HCT116 (cell line): ENCODE data around the gene THADA. TPM values are rescaled to one million over a fixed set of nuclear protein-coding genes. Genes with fewer than 3 reads are reported as not detected.

Source experiments
- ATAC-seq: fragments of 200-7000 bp; cut with Tn5 transposase; 2 replicates; pipeline ENCODE4 v1.9.1; 2020; ENCODE audit warnings: mild to moderate bottlenecking, moderate library complexity
- BruUV-seq: library from RNA; stranded (reverse); fragments of 400-500 nt; replicated peaks from 2 replicates; lab custom pipeline; 2021; lab: Mats Ljungman, UMichigan
- CTCF ChIA-PET: fragments of 300-600 bp; sonication (Branson Sonifier 250); formaldehyde crosslinking; loops from one replicate; lab custom pipeline; 2021; ENCODE audit warnings: antibody characterized with exemption; lab: Charles Lee
- POLR2A ChIA-PET: fragments of 300-600, 350-600 bp; sonication (Branson Sonifier 250); formaldehyde crosslinking; loops from one replicate; lab custom pipeline; 2021; ENCODE audit warnings: antibody characterized with exemption; lab: Charles Lee
- RAD21 ChIA-PET, 2 experiments: fragments of 300-600 bp; sonication (Branson Sonifier 250); formaldehyde crosslinking; loops; one replicate each; lab custom pipeline; 2023; ENCODE audit warnings: low total read pairs in 2 of 2; ENCODE audit not compliant: uncharacterized antibody in 2 of 2, unreplicated experiment in 2 of 2, low non-redundant PET in 1 of 2; lab: Charles Lee
- DNase-seq: peaks from one replicate; pipeline ENCODE4 v3.0.0-alpha.2; 2010; ENCODE audit warnings: low read depth, low spot score
- H2AFZ ChIP-seq: fragments of 200-600 bp; shearing (Covaris generic), sonication (generic); 2 replicates; pipeline ENCODE4 v1.6.1; 2017; ENCODE audit warnings: low read depth, mixed run types, mixed read lengths, antibody characterized with exemption, low read length; ENCODE audit not compliant: poor library complexity, severe bottlenecking
- H3K27ac ChIP-seq: 2 replicates; pipeline ENCODE4 v1.5.1; 2012; ENCODE audit warnings: low read depth, low read length
- H3K27me3 ChIP-seq: fragments of 200-600 bp; sonication (generic); 2 replicates; pipeline ENCODE4 v1.6.1; 2016; ENCODE audit warnings: mixed run types, low read length, mixed read lengths; ENCODE audit not compliant: insufficient read depth
- H3K36me3 ChIP-seq, 2 experiments: fragments of 200-500 bp in 1 of 2; fragments of 200-600 bp in 1 of 2; sonication (Bioruptor generic) in 1 of 2; sonication (generic) in 1 of 2; 2 replicates each; pipeline versions ENCODE4 v1.5.1 to v1.6.1; 2014 to 2016; ENCODE audit warnings: low read length in 2 of 2, inconsistent platforms in 1 of 2, mixed read lengths in 1 of 2, mixed run types in 1 of 2; ENCODE audit not compliant: insufficient read depth in 2 of 2, control insufficient read depth in 1 of 2
- H3K4me1 ChIP-seq, 2 experiments: fragments of 200-600 bp in 1 of 2; sonication (generic) in 1 of 2; 2 replicates each; pipeline versions ENCODE4 v1.5.1 to v1.6.1; 2012 to 2017; ENCODE audit warnings: low read length in 2 of 2, inconsistent platforms in 1 of 2, mild to moderate bottlenecking in 1 of 2, mixed read lengths in 1 of 2, mixed run types in 1 of 2, moderate library complexity in 1 of 2; ENCODE audit not compliant: insufficient read depth in 2 of 2, control insufficient read depth in 1 of 2
- H3K4me2 ChIP-seq: fragments of 200-600 bp; sonication (generic); 2 replicates; pipeline ENCODE4 v1.6.1; 2017; ENCODE audit warnings: mixed run types, low read length, mixed read lengths
- H3K4me3 ChIP-seq, 2 experiments: fragments of 200-600 bp in 1 of 2; sonication (generic) in 1 of 2; replicated peaks in 1 of 2; 2 replicates each; pipeline ENCODE4 v1.5.1; 2011 to 2016; ENCODE audit warnings: low read length in 2 of 2, control low read depth in 1 of 2, low read depth in 1 of 2, mild to moderate bottlenecking in 1 of 2, mixed read lengths in 1 of 2, mixed run types in 1 of 2
- H3K79me2 ChIP-seq: fragments of 200-600 bp; sonication (generic); 2 replicates; pipeline ENCODE4 v1.6.1; 2017; ENCODE audit warnings: mild to moderate bottlenecking, mixed run types, low read length, moderate library complexity, mixed read lengths; ENCODE audit not compliant: insufficient read depth
- H3K9ac ChIP-seq: fragments of 200-600 bp; sonication (generic); 2 replicates; pipeline ENCODE4 v1.6.1; 2016; ENCODE audit warnings: low read length, mixed read lengths
- H3K9me2 ChIP-seq: fragments of 200-600 bp; sonication (generic), shearing (Covaris generic); 2 replicates; pipeline ENCODE4 v1.6.1; 2017; ENCODE audit warnings: mixed run types, mild to moderate bottlenecking, moderate library complexity; ENCODE audit not compliant: insufficient read depth
- H3K9me3 ChIP-seq, 2 experiments: fragments of 200-500 bp in 1 of 2; fragments of 200-600 bp in 1 of 2; sonication (Bioruptor generic) in 1 of 2; sonication (generic) in 1 of 2; 2 replicates each; pipeline ENCODE4 v1.6.1; 2014 to 2017; ENCODE audit warnings: low read length in 2 of 2, mixed read lengths in 2 of 2, inconsistent platforms in 1 of 2, low read depth in 1 of 2, mild to moderate bottlenecking in 1 of 2, mixed run types in 1 of 2, moderate library complexity in 1 of 2; ENCODE audit not compliant: control insufficient read depth in 1 of 2, insufficient read depth in 1 of 2
- H4K20me1 ChIP-seq: fragments of 200-600 bp; sonication (generic), shearing (Covaris generic); 2 replicates; pipeline ENCODE4 v1.6.1; 2017; ENCODE audit warnings: mixed run types, mild to moderate bottlenecking, moderate library complexity; ENCODE audit not compliant: insufficient read depth
- ATF3 ChIP-seq: IDR thresholded peaks from 2 replicates; pipeline ENCODE4 v1.6.1; 2012
- CBX3 ChIP-seq: IDR thresholded peaks from 2 replicates; pipeline ENCODE4 v1.6.1; 2012; ENCODE audit warnings: low read depth
- CTCF ChIP-seq, 3 experiments: fragments of 200-600 bp in 1 of 3; sonication (generic) in 1 of 3; IDR thresholded peaks in 2 of 3; conservative IDR thresholded peaks in 1 of 3; 2 replicates each; pipeline ENCODE4 v1.5.1; 2012 to 2017; ENCODE audit warnings: low read depth in 2 of 3, low read length in 2 of 3, antibody characterized with exemption in 1 of 3, borderline replicate concordance in 1 of 3, control low read depth in 1 of 3, mild to moderate bottlenecking in 1 of 3, mixed read lengths in 1 of 3, mixed run types in 1 of 3, moderate library complexity in 1 of 3; ENCODE audit not compliant: insufficient read depth in 1 of 3
- EZH2 ChIP-seq: fragments of 200-600 bp; sonication (generic); IDR thresholded peaks from 2 replicates; pipeline ENCODE4 v1.6.1; 2017; ENCODE audit warnings: antibody characterized with exemption, mixed run types
- EZH2phosphoT487 ChIP-seq: fragments of 200-600 bp; IDR thresholded peaks from 2 replicates; pipeline ENCODE4 v1.6.1; 2018; ENCODE audit warnings: antibody characterized with exemption, borderline replicate concordance
- FOSL1 ChIP-seq: IDR thresholded peaks from 2 replicates; pipeline ENCODE4 v1.6.1; 2012; ENCODE audit warnings: low read depth
- JUND ChIP-seq: IDR thresholded peaks from 2 replicates; pipeline ENCODE4 v1.6.1; 2012
- MAX ChIP-seq: IDR thresholded peaks from 2 replicates; pipeline ENCODE4 v1.6.1; 2012
- POLR2A ChIP-seq: IDR thresholded peaks from 2 replicates; pipeline ENCODE4 v1.7.0; 2011; ENCODE audit warnings: borderline replicate concordance; ENCODE audit not compliant: insufficient read depth, insufficient read length; ENCODE audit errors: extremely low read depth
- POLR2AphosphoS5 ChIP-seq: IDR thresholded peaks from 2 replicates; pipeline ENCODE4 v1.6.1; 2011; ENCODE audit warnings: mild to moderate bottlenecking, low read depth, low read length, moderate library complexity
- RAD21 ChIP-seq: IDR thresholded peaks from 2 replicates; pipeline ENCODE4 v1.6.1; 2012; ENCODE audit warnings: low read depth, mild to moderate bottlenecking
- SIN3A ChIP-seq: IDR thresholded peaks from 2 replicates; pipeline ENCODE4 v1.6.1; 2012; ENCODE audit warnings: low read depth
- SP1 ChIP-seq: IDR thresholded peaks from 2 replicates; pipeline ENCODE4 v1.6.1; 2012; ENCODE audit warnings: low read depth
- TCF7L2 ChIP-seq: IDR thresholded peaks from 2 replicates; pipeline ENCODE4 v1.7.0; 2011; ENCODE audit warnings: borderline replicate concordance, inconsistent platforms; ENCODE audit not compliant: insufficient read depth, insufficient read length; ENCODE audit errors: extremely low read depth
- ZBTB33 ChIP-seq: IDR thresholded peaks from 2 replicates; pipeline ENCODE4 v1.6.1; 2011; ENCODE audit warnings: mild to moderate bottlenecking, low read length, moderate library complexity; ENCODE audit not compliant: insufficient replicate concordance; ENCODE audit errors: extremely low read depth
- ZNF274 ChIP-seq: fragments of 200-500 bp; sonication (Bioruptor generic); IDR thresholded peaks from 2 replicates; pipeline ENCODE4 v1.6.1; 2014; ENCODE audit warnings: mild to moderate bottlenecking, low read depth, low read length, inconsistent platforms
- intact Hi-C: fragments of 100-400 bp; cut with micrococcal nuclease; formaldehyde crosslinking; loops from 2 replicates; pipeline ENCODE4 v1.10.0; 2022
- total RNA-seq: library from RNA; stranded (reverse); gene quantifications from one replicate; pipeline ENCODE4 v1.2.1, GENCODE V29; 2021; ENCODE audit not compliant: unreplicated experiment

Gene THADA
- total RNA-seq, 1 experiment from 2014 or later: 30.7 TPM

GRCh38 chr2:43421194-43421593 lies 174.6 kb downstream of the THADA start:
- no TSS peak for BruUV-seq
- Histone ChIP-seq H2AFZ (no peak overlapping the region), H3K4me2 (no peak overlapping the region), H4K20me1 (no peaks in the 10 kb centered on the region), H3K9me3 (no peaks in the 10 kb centered on the region), H3K79me2 (no peaks in the 10 kb centered on the region), H3K36me3 (no peaks in the 10 kb centered on the region), H3K27ac (no peak overlapping the region), H3K4me3 (no peak overlapping the region), H3K9me2 (no peaks in the 10 kb centered on the region), H3K4me1 (peaks cover 48 to 52% of the 10 kb centered on the region in 2 experiments), H3K9ac (no peak overlapping the region), H3K27me3 (no peaks in the 10 kb centered on the region)
- ChIA-PET CTCF (no interaction called here), RAD21 (no interaction called here), POLR2A (no interaction called here)
- intact Hi-C loops: no loop called here
- DNase-seq (no peak), ATAC-seq (peak; percentile 59)
- TF ChIP-seq ZBTB33 (no peak), CBX3 (no peak), POLR2AphosphoS5 (no peak), CTCF (IDR thresholded peaks at IDR 0.05 in 2 of 3, conservative IDR thresholded peaks at IDR 0.05 in 1 of 3; ENCODE audit: borderline replicate concordance in 1 of 3, insufficient read depth in 1 of 3, low read depth in 2 of 3, low read length in 2 of 3) (no peak), EZH2phosphoT487 (no peak), ZNF274 (no peak), EZH2 (no peak), SIN3A (no peak), POLR2A (no peak), JUND (no peak), TCF7L2 (no peak), MAX (no peak), FOSL1 (no peak), SP1 (no peak), RAD21 (no peak), ATF3 (no peak)
